K562 (cell line): ENCODE measurements around the gene PPP1R3E. TPM values are rescaled to one million over a fixed set of nuclear protein-coding genes. Genes with fewer than 3 reads are reported as not detected.

ENCODE experiments used
- ARID2 ChIP-seq: fragments of 450-650 bp; IDR thresholded peaks from 2 replicates; pipeline ENCODE4 v1.6.1; 2017; ENCODE audit warnings: antibody characterized with exemption, mild to moderate bottlenecking
- CCAR2 ChIP-seq: fragments of 200-400 bp; formaldehyde crosslinking; IDR thresholded peaks from 2 replicates; pipeline ENCODE4 v1.6.1; 2017; ENCODE audit warnings: mild to moderate bottlenecking, low read depth, low read length
- CHD2 ChIP-seq: IDR thresholded peaks from 2 replicates; pipeline ENCODE4 v1.6.1; 2011; ENCODE audit warnings: low read depth, low read length
- ESRRB ChIP-seq: fragments of 250-450 bp; sonication (Bioruptor Pico); IDR thresholded peaks from 2 replicates; pipeline ENCODE4 v1.5.0; 2020; ENCODE audit warnings: mild to moderate bottlenecking, moderate library complexity, borderline replicate concordance
- FOXA1 ChIP-seq: fragments of 450-650 bp; IDR thresholded peaks from 2 replicates; pipeline ENCODE4 v1.6.1; 2016; ENCODE audit warnings: mild to moderate bottlenecking, borderline replicate concordance
- FOXK1 ChIP-seq: sonication (generic); formaldehyde crosslinking; IDR thresholded peaks from 2 replicates; pipeline ENCODE4 v1.8.0; 2022; ENCODE audit warnings: missing genetic modification reagents, mild to moderate bottlenecking, borderline replicate concordance
- FOXP1 ChIP-seq: sonication (generic); formaldehyde crosslinking; IDR thresholded peaks from 2 replicates; pipeline ENCODE4 v1.8.0; 2022; ENCODE audit warnings: mild to moderate bottlenecking, missing genetic modification reagents
- HNRNPK ChIP-seq: fragments of 200-400 bp; formaldehyde crosslinking; IDR thresholded peaks from one replicate; pipeline ENCODE4 v1.6.1; 2018; ENCODE audit warnings: mild to moderate bottlenecking, low read depth, low read length; ENCODE audit not compliant: poor library complexity, severe bottlenecking
- HNRNPUL1 ChIP-seq: fragments of 200-400 bp; formaldehyde crosslinking; IDR thresholded peaks from 2 replicates; pipeline ENCODE4 v1.6.1; 2017; ENCODE audit warnings: low read length
- MAFF ChIP-seq: IDR thresholded peaks from 2 replicates; pipeline ENCODE4 v1.6.1; 2012; ENCODE audit warnings: low read length, improper control_type of control experiment
- MTA1 ChIP-seq: fragments of 450-650 bp; IDR thresholded peaks from 2 replicates; pipeline ENCODE4 v1.6.1; 2017; ENCODE audit warnings: borderline replicate concordance
- NR4A1 ChIP-seq, 2 experiments: fragments of 250-450 bp in 1 of 2; fragments of 450-650 bp in 1 of 2; sonication (Bioruptor Pico) in 1 of 2; IDR thresholded peaks; 2 replicates each; pipeline versions ENCODE4 v1.4.0 to v1.6.1; 2016 to 2020; ENCODE audit warnings: mild to moderate bottlenecking in 2 of 2, missing compliant biosample characterization in 1 of 2, missing genetic modification characterization in 1 of 2, moderate library complexity in 1 of 2
- NUFIP1 ChIP-seq: fragments of 450-650 bp; IDR thresholded peaks from 2 replicates; pipeline ENCODE4 v1.6.1; 2018; ENCODE audit not compliant: partially characterized antibody
- PTTG1 ChIP-seq: fragments of 450-650 bp; IDR thresholded peaks from 2 replicates; pipeline ENCODE4 v1.6.1; 2016; ENCODE audit warnings: low read depth, mild to moderate bottlenecking, missing genetic modification characterization, missing compliant biosample characterization
- TBP ChIP-seq: optimal IDR thresholded peaks from 2 replicates; pipeline ENCODE3; 2011; ENCODE audit warnings: low read depth, low read length, improper control_type of control experiment
- TSC22D4 ChIP-seq: fragments of 450-650 bp; IDR thresholded peaks from 2 replicates; pipeline ENCODE4 v1.6.1; 2016; ENCODE audit warnings: missing genetic modification characterization, missing biosample characterization, control low read depth
- ZNF778 ChIP-seq: fragments of 450-650 bp; formaldehyde crosslinking; IDR thresholded peaks from 2 replicates; pipeline ENCODE4 v1.4.0; 2020; ENCODE audit warnings: mild to moderate bottlenecking, moderate library complexity
- polyA plus RNA-seq, 8 experiments: library from polyadenylated mRNA; depleted of rRNA in 4 of 8; stranded (reverse) in 5 of 8; unstranded in 3 of 8; fragments of >200 nt; fragmentation: Nextera tagmentation in 2 of 8; fragmentation: Illumina TruSeq in 1 of 8; extraction: Ambion mirVana in 2 of 8; extraction: Trizol in 1 of 8; gene quantifications; 2 replicates each; pipeline versions ENCODE4 v1.2.1 to v1.2.3, GENCODE V29; 2011 to 2014; ENCODE audit warnings: inconsistent platforms in 1 of 8, missing spikeins in 1 of 8
- total RNA-seq, 7 experiments: library from RNA; depleted of rRNA in 6 of 7; stranded (reverse); fragments of >200 nt in 6 of 7; fragmentation: Illumina TruSeq in 2 of 7; extraction: Trizol in 2 of 7; gene quantifications; 2 replicates each; pipeline versions ENCODE4 v1.2.1 to v1.2.3, GENCODE V29; 2011 to 2021; ENCODE audit warnings: low replicate concordance in 1 of 7
- TF ChIP-seq, protein P1 (sequence below): fragments of 450-650 bp; IDR thresholded peaks from 2 replicates; pipeline ENCODE4 v1.6.1; 2016
- TF ChIP-seq, protein P2 (sequence below): fragments of 450-650 bp; IDR thresholded peaks from 2 replicates; pipeline ENCODE4 v1.6.1; 2016; ENCODE audit warnings: low read depth, mild to moderate bottlenecking, moderate library complexity
- TF ChIP-seq, protein P3 (sequence below): fragments of 450-650 bp; formaldehyde crosslinking; IDR thresholded peaks from 2 replicates; pipeline ENCODE4 v1.4.0; 2020; ENCODE audit warnings: mild to moderate bottlenecking, moderate library complexity
- TF ChIP-seq, protein P4 (sequence below): fragments of 250-450 bp; sonication (Bioruptor Pico); IDR thresholded peaks from 2 replicates; pipeline ENCODE4 v1.5.0; 2021
- TF ChIP-seq, protein P5 (sequence below), 2 experiments: fragments of 450-650 bp in 1 of 2; IDR thresholded peaks; 2 replicates each; pipeline ENCODE4 v1.6.1; 2011 to 2017; ENCODE audit warnings: low read depth in 2 of 2, antibody characterized with exemption in 1 of 2, borderline replicate concordance in 1 of 2, low read length in 1 of 2, mild to moderate bottlenecking in 1 of 2, mixed read lengths in 1 of 2; ENCODE audit not compliant: control insufficient read depth in 1 of 2

PPP1R3E gene
- total and polyA plus RNA-seq, 9 of the 15 experiments (the other 6 are each of a cell fraction or from before 2014, with no cell fraction given): 3.2 to 18.4 (median 7.6) TPM

DNA sequence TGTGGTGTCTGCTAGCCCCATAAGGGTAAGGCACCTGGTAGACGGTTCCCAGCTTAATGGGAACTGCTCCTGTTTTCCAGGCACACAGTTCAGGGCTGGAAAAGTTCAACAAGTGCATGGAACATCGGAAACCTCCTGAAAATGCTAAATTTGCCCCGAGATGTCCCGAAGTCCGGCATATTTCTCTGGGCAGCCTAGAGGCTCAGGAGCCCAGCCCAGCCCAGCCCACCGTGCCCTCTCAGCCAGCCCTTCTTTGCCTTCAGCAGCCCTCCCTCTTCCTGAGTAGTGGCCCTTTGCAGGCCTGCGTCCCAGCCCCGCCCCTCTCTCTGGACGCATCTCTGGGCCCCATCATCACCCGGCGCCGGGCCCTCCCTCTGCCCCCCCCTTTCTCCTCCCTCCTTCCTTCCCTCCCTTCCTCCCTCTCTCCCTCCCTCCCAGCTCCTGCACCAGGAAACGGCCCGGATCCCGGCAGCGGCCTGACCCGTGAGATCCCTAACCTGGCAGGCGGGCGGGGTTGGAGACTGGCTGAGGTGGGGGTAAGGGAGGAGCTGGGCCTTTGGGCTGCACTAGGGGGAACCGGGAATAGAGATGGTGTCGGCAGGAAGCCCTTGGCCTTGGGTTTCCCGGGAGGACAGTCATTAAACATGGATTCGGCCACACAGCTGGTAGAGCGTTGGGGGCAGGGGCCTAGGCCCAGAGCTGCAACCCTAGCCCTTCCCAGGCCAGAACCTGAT lies 3.9 kb upstream of the PPP1R3E start, which contains the start of gene BCL2L2 (continued):
- TF ChIP-seq, protein P1, sequence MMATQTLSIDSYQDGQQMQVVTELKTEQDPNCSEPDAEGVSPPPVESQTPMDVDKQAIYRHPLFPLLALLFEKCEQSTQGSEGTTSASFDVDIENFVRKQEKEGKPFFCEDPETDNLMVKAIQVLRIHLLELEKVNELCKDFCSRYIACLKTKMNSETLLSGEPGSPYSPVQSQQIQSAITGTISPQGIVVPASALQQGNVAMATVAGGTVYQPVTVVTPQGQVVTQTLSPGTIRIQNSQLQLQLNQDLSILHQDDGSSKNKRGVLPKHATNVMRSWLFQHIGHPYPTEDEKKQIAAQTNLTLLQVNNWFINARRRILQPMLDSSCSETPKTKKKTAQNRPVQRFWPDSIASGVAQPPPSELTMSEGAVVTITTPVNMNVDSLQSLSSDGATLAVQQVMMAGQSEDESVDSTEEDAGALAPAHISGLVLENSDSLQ: no peak; the same call in 1 of the 2 replicates
- TF ChIP-seq NR4A1 (CRISPR knock-in tag; IDR thresholded peaks at IDR 0.05): no peak
- TF ChIP-seq NR4A1 (tag; IDR thresholded peaks at IDR 0.05): 0 out of 2 replicates have a peak, but pooled peaks have one; percentile 41
- TF ChIP-seq, protein P2, sequence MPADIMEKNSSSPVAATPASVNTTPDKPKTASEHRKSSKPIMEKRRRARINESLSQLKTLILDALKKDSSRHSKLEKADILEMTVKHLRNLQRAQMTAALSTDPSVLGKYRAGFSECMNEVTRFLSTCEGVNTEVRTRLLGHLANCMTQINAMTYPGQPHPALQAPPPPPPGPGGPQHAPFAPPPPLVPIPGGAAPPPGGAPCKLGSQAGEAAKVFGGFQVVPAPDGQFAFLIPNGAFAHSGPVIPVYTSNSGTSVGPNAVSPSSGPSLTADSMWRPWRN: no peak
- no peak for TF ChIP-seq FOXK1 (CRISPR knock-in tag)
- TF ChIP-seq, protein P3, sequence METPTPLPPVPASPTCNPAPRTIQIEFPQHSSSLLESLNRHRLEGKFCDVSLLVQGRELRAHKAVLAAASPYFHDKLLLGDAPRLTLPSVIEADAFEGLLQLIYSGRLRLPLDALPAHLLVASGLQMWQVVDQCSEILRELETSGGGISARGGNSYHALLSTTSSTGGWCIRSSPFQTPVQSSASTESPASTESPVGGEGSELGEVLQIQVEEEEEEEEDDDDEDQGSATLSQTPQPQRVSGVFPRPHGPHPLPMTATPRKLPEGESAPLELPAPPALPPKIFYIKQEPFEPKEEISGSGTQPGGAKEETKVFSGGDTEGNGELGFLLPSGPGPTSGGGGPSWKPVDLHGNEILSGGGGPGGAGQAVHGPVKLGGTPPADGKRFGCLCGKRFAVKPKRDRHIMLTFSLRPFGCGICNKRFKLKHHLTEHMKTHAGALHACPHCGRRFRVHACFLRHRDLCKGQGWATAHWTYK: no peak
- TF ChIP-seq HNRNPUL1: no peak
- TF ChIP-seq FOXP1 (CRISPR knock-in tag): peak; percentile 83
- TF ChIP-seq, protein P4, sequence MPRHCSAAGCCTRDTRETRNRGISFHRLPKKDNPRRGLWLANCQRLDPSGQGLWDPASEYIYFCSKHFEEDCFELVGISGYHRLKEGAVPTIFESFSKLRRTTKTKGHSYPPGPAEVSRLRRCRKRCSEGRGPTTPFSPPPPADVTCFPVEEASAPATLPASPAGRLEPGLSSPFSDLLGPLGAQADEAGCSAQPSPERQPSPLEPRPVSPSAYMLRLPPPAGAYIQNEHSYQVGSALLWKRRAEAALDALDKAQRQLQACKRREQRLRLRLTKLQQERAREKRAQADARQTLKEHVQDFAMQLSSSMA (CRISPR knock-in tag): no peak
- peak; percentile 100 for TF ChIP-seq MTA1
- no peak for TF ChIP-seq ESRRB (CRISPR knock-in tag)
- TF ChIP-seq TBP: peak; percentile 74
- TF ChIP-seq, protein P5, sequence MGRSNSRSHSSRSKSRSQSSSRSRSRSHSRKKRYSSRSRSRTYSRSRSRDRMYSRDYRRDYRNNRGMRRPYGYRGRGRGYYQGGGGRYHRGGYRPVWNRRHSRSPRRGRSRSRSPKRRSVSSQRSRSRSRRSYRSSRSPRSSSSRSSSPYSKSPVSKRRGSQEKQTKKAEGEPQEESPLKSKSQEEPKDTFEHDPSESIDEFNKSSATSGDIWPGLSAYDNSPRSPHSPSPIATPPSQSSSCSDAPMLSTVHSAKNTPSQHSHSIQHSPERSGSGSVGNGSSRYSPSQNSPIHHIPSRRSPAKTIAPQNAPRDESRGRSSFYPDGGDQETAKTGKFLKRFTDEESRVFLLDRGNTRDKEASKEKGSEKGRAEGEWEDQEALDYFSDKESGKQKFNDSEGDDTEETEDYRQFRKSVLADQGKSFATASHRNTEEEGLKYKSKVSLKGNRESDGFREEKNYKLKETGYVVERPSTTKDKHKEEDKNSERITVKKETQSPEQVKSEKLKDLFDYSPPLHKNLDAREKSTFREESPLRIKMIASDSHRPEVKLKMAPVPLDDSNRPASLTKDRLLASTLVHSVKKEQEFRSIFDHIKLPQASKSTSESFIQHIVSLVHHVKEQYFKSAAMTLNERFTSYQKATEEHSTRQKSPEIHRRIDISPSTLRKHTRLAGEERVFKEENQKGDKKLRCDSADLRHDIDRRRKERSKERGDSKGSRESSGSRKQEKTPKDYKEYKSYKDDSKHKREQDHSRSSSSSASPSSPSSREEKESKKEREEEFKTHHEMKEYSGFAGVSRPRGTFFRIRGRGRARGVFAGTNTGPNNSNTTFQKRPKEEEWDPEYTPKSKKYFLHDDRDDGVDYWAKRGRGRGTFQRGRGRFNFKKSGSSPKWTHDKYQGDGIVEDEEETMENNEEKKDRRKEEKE (IDR thresholded peaks at IDR 0.05; ENCODE audit: borderline replicate concordance in 1 of 2, control insufficient read depth in 1 of 2, low read depth in 2 of 2, low read length in 1 of 2): no peak
- no peak for TF ChIP-seq CCAR2
- no peak for TF ChIP-seq FOXA1
- peak; percentile 100 for TF ChIP-seq NUFIP1
- TF ChIP-seq PTTG1 (tag): no peak
- no peak for TF ChIP-seq HNRNPK
- TF ChIP-seq TSC22D4 (tag): no peak
- TF ChIP-seq CHD2: no peak
- TF ChIP-seq MAFF: no peak
- no peak for TF ChIP-seq ZNF778 (CRISPR knock-in tag)
- TF ChIP-seq ARID2: no peak
